HL-60 (cell line): ENCODE measurements around the gene CACNA1C.

Experiments used
- DNase-seq, 2 experiments: peaks; one replicate each; pipeline ENCODE4 v3.0.0-alpha.2; 2010 to 2020; ENCODE audit warnings: low read depth in 1 of 2, low spot score in 1 of 2
- H3K27ac ChIP-seq: fragments of 250-450 bp; sonication (Bioruptor Pico); replicated peaks from 2 replicates; pipeline ENCODE4 v1.5.1; 2020; ENCODE audit warnings: mild to moderate bottlenecking, moderate library complexity
- H3K27me3 ChIP-seq: fragments of 250-450 bp; sonication (Bioruptor Pico); 2 replicates; pipeline ENCODE4 v1.5.1; 2021; ENCODE audit warnings: mild to moderate bottlenecking, moderate library complexity; ENCODE audit not compliant: insufficient read depth, poor library complexity, severe bottlenecking
- H3K4me3 ChIP-seq: replicated peaks from 2 replicates; pipeline ENCODE4 v1.5.1; 2011; ENCODE audit warnings: mild to moderate bottlenecking, control low read depth, low read length; ENCODE audit not compliant: insufficient read depth
- GABPA ChIP-seq: IDR thresholded peaks from 2 replicates; pipeline ENCODE4 v1.6.1; 2012; ENCODE audit warnings: low read depth
- POLR2AphosphoS5 ChIP-seq: IDR thresholded peaks from 2 replicates; pipeline ENCODE4 v1.6.1; 2012; ENCODE audit warnings: low read depth
- REST ChIP-seq: IDR thresholded peaks from 2 replicates; pipeline ENCODE4 v1.6.1; 2012; ENCODE audit warnings: low read depth; ENCODE audit not compliant: insufficient replicate concordance
- SPI1 ChIP-seq: IDR thresholded peaks from 2 replicates; pipeline ENCODE4 v1.6.1; 2012; ENCODE audit warnings: low read depth, mild to moderate bottlenecking, borderline replicate concordance
- TF ChIP-seq, protein P1 (sequence below): IDR thresholded peaks from one replicate; pipeline ENCODE4 v1.5.1; 2011; ENCODE audit warnings: low read length, control low read depth, inconsistent platforms; ENCODE audit not compliant: insufficient read depth

CACNA1C gene

DNA sequence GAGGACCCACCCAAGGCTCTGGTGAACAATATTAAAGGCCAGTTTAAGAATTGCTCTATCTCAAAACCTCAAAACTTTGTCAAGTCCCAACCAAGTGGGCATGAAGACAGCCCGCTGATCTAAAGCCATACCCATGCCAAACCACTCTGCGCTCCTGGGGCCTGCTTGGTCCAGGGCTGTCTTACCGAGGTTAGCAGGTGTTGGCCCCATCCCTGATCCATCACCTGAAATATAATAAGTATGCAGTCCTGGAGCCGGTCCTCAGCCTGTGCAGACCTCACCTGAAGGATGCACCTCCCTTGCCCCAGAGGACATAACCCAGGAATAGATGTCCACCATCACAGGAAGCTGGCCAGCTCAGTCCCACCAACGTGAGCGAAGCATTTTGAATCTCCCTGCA lies 543.7 kb downstream of the CACNA1C start:
- H3K27me3 ChIP-seq, result no peaks in the 10 kb centered on the region
- TF ChIP-seq SPI1, result no peak
- TF ChIP-seq REST, result no peak
- TF ChIP-seq, protein P1, sequence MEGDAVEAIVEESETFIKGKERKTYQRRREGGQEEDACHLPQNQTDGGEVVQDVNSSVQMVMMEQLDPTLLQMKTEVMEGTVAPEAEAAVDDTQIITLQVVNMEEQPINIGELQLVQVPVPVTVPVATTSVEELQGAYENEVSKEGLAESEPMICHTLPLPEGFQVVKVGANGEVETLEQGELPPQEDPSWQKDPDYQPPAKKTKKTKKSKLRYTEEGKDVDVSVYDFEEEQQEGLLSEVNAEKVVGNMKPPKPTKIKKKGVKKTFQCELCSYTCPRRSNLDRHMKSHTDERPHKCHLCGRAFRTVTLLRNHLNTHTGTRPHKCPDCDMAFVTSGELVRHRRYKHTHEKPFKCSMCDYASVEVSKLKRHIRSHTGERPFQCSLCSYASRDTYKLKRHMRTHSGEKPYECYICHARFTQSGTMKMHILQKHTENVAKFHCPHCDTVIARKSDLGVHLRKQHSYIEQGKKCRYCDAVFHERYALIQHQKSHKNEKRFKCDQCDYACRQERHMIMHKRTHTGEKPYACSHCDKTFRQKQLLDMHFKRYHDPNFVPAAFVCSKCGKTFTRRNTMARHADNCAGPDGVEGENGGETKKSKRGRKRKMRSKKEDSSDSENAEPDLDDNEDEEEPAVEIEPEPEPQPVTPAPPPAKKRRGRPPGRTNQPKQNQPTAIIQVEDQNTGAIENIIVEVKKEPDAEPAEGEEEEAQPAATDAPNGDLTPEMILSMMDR, result no peak
- TF ChIP-seq GABPA, result no peak
- no peak for TF ChIP-seq POLR2AphosphoS5
- no peak overlapping the region for H3K4me3 ChIP-seq
- H3K27ac ChIP-seq, result no peak overlapping the region
- no peak for DNase-seq

DNA sequence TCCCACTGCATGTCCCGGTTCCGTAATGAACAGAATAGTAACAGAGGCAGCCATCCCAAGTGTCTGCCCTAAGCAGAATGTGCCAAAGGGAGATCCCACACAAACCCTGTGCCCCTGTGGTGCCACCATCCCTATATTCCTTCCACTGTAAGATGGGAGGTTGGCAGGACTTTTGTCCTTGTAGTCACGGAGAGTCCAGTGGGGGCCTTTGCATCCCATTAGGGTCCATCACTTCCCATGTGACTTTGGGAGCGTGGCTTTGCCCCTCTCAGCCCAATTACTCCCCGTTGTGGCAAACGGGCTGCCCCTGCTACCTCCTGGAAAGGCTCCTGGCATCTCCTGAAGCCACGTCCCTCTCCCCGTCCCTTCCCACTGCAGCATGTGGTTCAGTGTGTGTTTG lies 552.5 kb downstream of the CACNA1C start:
- TF ChIP-seq POLR2AphosphoS5 (no peak), GABPA (no peak), SPI1 (no peak), REST (no peak)
- TF ChIP-seq, protein P1, result no peak
- H3K4me3 ChIP-seq, result no peak overlapping the region
- H3K27ac ChIP-seq, result no peak overlapping the region
- DNase-seq, result no peak
- H3K27me3 ChIP-seq, result no peaks in the 10 kb centered on the region

- DNase-seq, result no peak
These were observed 553.6 kb downstream of the CACNA1C start for GRCh38 chr12:2606186-2606910.

More at GRCh38 chr12:2606186-2606910, 553.6 kb downstream of the CACNA1C start:
- no peak overlapping the region for H3K27ac ChIP-seq
- TF ChIP-seq SPI1 (no peak), GABPA (no peak), POLR2AphosphoS5 (no peak), REST (no peak)
- TF ChIP-seq, protein P1, result no peak
- no peaks in the 10 kb centered on the region for H3K27me3 ChIP-seq
- no peak overlapping the region for H3K4me3 ChIP-seq
